HG02884 (cell line): ENCODE results near the gene DENND2A.
A peak's percentile ranks its signal among the peaks of the same experiment; 100 is the strongest.
"Not testable (repeated sequence)": the region's sequence is repeated elsewhere in the genome, so short reads cannot be mapped to it uniquely, and the experiment has no call there.

ENCODE experiments used
- ATAC-seq: cut with Tn5 transposase; IDR thresholded peaks from one replicate; pipeline ENCODE4 v1.9.1; 2021; ENCODE audit warnings: mild to moderate bottlenecking, moderate library complexity; ENCODE audit not compliant: unreplicated experiment

Gene DENND2A

GRCh38 chr7:140640727-140641523 lies at the start of gene DENND2A:
Gene DENND2A (minus strand): TSS chr7:140640813. CDS start chr7:140602397, 38,416 bp downstream.
- ATAC-seq: no peak

GRCh38 chr7:140689199-140690152 lies 48.9 kb upstream of the DENND2A start:
- ATAC-seq: no peak

GRCh38 chr7:140688341-140688740 lies 47.7 kb upstream of the DENND2A start:
- ATAC-seq: no peak

- ATAC-seq: no peak
Measured at GRCh38 chr7:140686921-140687320, 46.3 kb upstream of the DENND2A start.

GRCh38 chr7:140685407-140686087 lies 44.9 kb upstream of the DENND2A start:
- ATAC-seq: no peak

- ATAC-seq: no peak
Measured at GRCh38 chr7:140684066-140684950, 43.7 kb upstream of the DENND2A start.

GRCh38 chr7:140683657-140684056 lies 43.0 kb upstream of the DENND2A start:
- no peak for ATAC-seq

- no peak for ATAC-seq
Measured at GRCh38 chr7:140681766-140682165, 41.2 kb upstream of the DENND2A start.

GRCh38 chr7:140680886-140681285 lies 40.3 kb upstream of the DENND2A start:
- ATAC-seq: no peak

GRCh38 chr7:140679186-140679585 lies 38.6 kb upstream of the DENND2A start:
- ATAC-seq: no peak

GRCh38 chr7:140678816-140679130 lies 38.2 kb upstream of the DENND2A start:
- no peak for ATAC-seq

GRCh38 chr7:140678081-140678815 lies 37.6 kb upstream of the DENND2A start:
- ATAC-seq: no peak

GRCh38 chr7:140677496-140677895 lies 36.9 kb upstream of the DENND2A start:
- no peak for ATAC-seq

- not testable (repeated sequence) for ATAC-seq
Measured at GRCh38 chr7:140676956-140677355, 36.3 kb upstream of the DENND2A start.

- peak; percentile 58 for ATAC-seq
Measured at GRCh38 chr7:140676306-140676705, 35.7 kb upstream of the DENND2A start.

GRCh38 chr7:140675726-140676125 lies 35.1 kb upstream of the DENND2A start:
- ATAC-seq: no peak

GRCh38 chr7:140674899-140675701 lies 34.5 kb upstream of the DENND2A start:
- no peak for ATAC-seq

- no peak for ATAC-seq
Measured at GRCh38 chr7:140674356-140674800, 33.8 kb upstream of the DENND2A start.

- no peak for ATAC-seq
Measured at GRCh38 chr7:140673774-140674155, 33.2 kb upstream of the DENND2A start.
